ENCODE measurements around the gene GRAMD1B. TPM values are rescaled to one million over a fixed set of nuclear protein-coding genes. Genes with fewer than 3 reads are reported as not detected.
"Not testable (repeated sequence)": the region's sequence is repeated elsewhere in the genome, so short reads cannot be mapped to it uniquely, and the experiment has no call there.

Gene GRAMD1B
- total RNA-seq, 1 donor from 2014 or later = 0.26 TPM

- no peak for TF ChIP-seq CTCF (IDR thresholded peaks at IDR 0.05; ENCODE audit: insufficient read depth, low read length, severe bottlenecking)
- DNase-seq (ENCODE audit: low read depth) = no peak
- H3K36me3 ChIP-seq (ENCODE audit: control insufficient read depth, insufficient read depth, low read length) = no peaks in the 10 kb centered on the region
- no peak for FAIRE-seq
- H3K27me3 ChIP-seq (ENCODE audit: control insufficient read depth, insufficient read depth, low read length) = no peaks in the 10 kb centered on the region
- no peak overlapping the region for H3K4me3 ChIP-seq (ENCODE audit: low read depth, low read length)
Measured at GRCh38 chr11:123567466-123567865, 137.4 kb downstream of the GRAMD1B start.

- no peaks in the 10 kb centered on the region for H3K36me3 ChIP-seq (ENCODE audit: control insufficient read depth, insufficient read depth, low read length)
- no peak for TF ChIP-seq CTCF (IDR thresholded peaks at IDR 0.05; ENCODE audit: insufficient read depth, low read length, severe bottlenecking)
- no peak for FAIRE-seq
- H3K27me3 ChIP-seq (ENCODE audit: control insufficient read depth, insufficient read depth, low read length) = no peaks in the 10 kb centered on the region
- DNase-seq (ENCODE audit: low read depth) = no peak
- H3K4me3 ChIP-seq (ENCODE audit: low read depth, low read length) = no peak overlapping the region
Measured at GRCh38 chr11:123568367-123568870, 138.3 kb downstream of the GRAMD1B start.

GRCh38 chr11:123569393-123569792 lies 139.3 kb downstream of the GRAMD1B start:
- no peak for FAIRE-seq

GRCh38 chr11:123570939-123571580 lies 141.0 kb downstream of the GRAMD1B start:
- no peak overlapping the region for H3K4me3 ChIP-seq (ENCODE audit: low read depth, low read length)
- TF ChIP-seq CTCF (IDR thresholded peaks at IDR 0.05; ENCODE audit: insufficient read depth, low read length, severe bottlenecking) = no peak
- no peak for FAIRE-seq
- no peaks in the 10 kb centered on the region for H3K27me3 ChIP-seq (ENCODE audit: control insufficient read depth, insufficient read depth, low read length)
- no peaks in the 10 kb centered on the region for H3K36me3 ChIP-seq (ENCODE audit: control insufficient read depth, insufficient read depth, low read length)
- DNase-seq (ENCODE audit: low read depth) = no peak

More at GRCh38 chr11:123569393-123569792, 139.3 kb downstream of the GRAMD1B start:
- TF ChIP-seq CTCF (IDR thresholded peaks at IDR 0.05; ENCODE audit: insufficient read depth, low read length, severe bottlenecking) = no peak
- Histone ChIP-seq H3K36me3 (ENCODE audit: control insufficient read depth, insufficient read depth, low read length) (no peaks in the 10 kb centered on the region), H3K4me3 (ENCODE audit: low read depth, low read length) (no peak overlapping the region), H3K27me3 (ENCODE audit: control insufficient read depth, insufficient read depth, low read length) (no peaks in the 10 kb centered on the region)
- no peak for DNase-seq (ENCODE audit: low read depth)

GRCh38 chr11:123572791-123573190 lies 142.7 kb downstream of the GRAMD1B start:
- not testable (repeated sequence) for H3K27me3 ChIP-seq (ENCODE audit: control insufficient read depth, insufficient read depth, low read length); H3K4me3 ChIP-seq (ENCODE audit: low read depth, low read length); FAIRE-seq; DNase-seq (ENCODE audit: low read depth); H3K36me3 ChIP-seq (ENCODE audit: control insufficient read depth, insufficient read depth, low read length)

GRCh38 chr11:123573286-123573685 lies 143.2 kb downstream of the GRAMD1B start:
- no peak for FAIRE-seq
- Histone ChIP-seq H3K36me3 (ENCODE audit: control insufficient read depth, insufficient read depth, low read length) (no peaks in the 10 kb centered on the region), H3K4me3 (ENCODE audit: low read depth, low read length) (no peak overlapping the region), H3K27me3 (ENCODE audit: control insufficient read depth, insufficient read depth, low read length) (no peaks in the 10 kb centered on the region)
- no peak for TF ChIP-seq CTCF (IDR thresholded peaks at IDR 0.05; ENCODE audit: insufficient read depth, low read length, severe bottlenecking)
- no peak for DNase-seq (ENCODE audit: low read depth)

Measured in bronchial epithelial cell (primary cell).